Esophagus squamous epithelium (tissue), 4 donors: ENCODE data around the gene TLCD3B.

Experiments
- CTCF ChIP-seq, 6 experiments: fragments of 450-650 bp in 4 of 6; fragments of 200-600 bp in 2 of 6; sonication (generic) in 2 of 6; IDR thresholded peaks; one replicate each; pipeline ENCODE4 v1.5.1; 2016 to 2019; ENCODE audit warnings: antibody characterized with exemption in 6 of 6, mild to moderate bottlenecking in 4 of 6, moderate library complexity in 4 of 6
- POLR2A ChIP-seq, 4 donors: fragments of 450-650 bp; IDR thresholded peaks; one replicate each; pipeline ENCODE4 v1.6.1; 2017; ENCODE audit warnings: antibody characterized with exemption in 4 of 4, mild to moderate bottlenecking in 4 of 4, moderate library complexity in 3 of 4

- no peak for TF ChIP-seq CTCF (IDR thresholded peaks at IDR 0.05)
- no peak for TF ChIP-seq POLR2A (IDR thresholded peaks at IDR 0.05)
Observed at GRCh38 chr16:30011714-30012504, 19.2 kb downstream of the TLCD3B start.
